SK-N-SH (cell line): ENCODE results near the gene SMIM14.

Experiments
- CTCF ChIP-seq: fragments of 200-600 bp; sonication (generic); IDR thresholded peaks from 2 replicates; pipeline ENCODE4 v1.6.1; 2017; ENCODE audit warnings: antibody characterized with exemption, mild to moderate bottlenecking, moderate library complexity
- RAD21 ChIP-seq: IDR thresholded peaks from 2 replicates; pipeline ENCODE4 v1.6.1; 2012; ENCODE audit warnings: mild to moderate bottlenecking, low read length
- RXRA ChIP-seq: IDR thresholded peaks from 2 replicates; pipeline ENCODE4 v1.4.0; 2012; ENCODE audit warnings: low read depth, mild to moderate bottlenecking, borderline replicate concordance

DNA sequence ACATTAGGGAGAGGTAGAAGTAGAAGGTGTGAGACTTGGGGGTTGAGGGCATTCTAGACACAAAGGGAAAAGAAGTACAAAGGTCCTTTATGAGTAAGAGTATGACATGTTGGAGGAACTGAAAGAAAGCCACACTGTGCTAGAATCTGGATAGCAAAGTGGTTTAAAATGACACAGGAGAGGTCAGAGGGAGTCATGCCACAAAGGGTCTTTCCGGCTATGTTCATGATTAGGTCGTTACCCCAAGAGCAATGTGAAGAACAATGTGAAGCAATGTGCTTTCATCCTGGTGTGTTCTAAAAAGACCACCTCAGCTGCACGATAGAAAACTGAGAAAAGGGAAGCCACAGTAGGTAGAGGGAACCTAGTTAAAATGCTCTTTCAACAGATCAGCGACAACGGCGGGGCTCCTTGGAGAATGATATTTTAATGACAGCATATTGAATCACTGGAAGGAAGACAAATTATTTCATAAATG, 29.2 kb downstream of the SMIM14 start:
- TF ChIP-seq CTCF (no peak), RXRA (no peak), RAD21 (no peak)
